Mucosa of gallbladder (tissue), 1 donor: Measurements from ENCODE around the gene SMURF2. TPM values are rescaled to one million over a fixed set of nuclear protein-coding genes. Genes with fewer than 3 reads are reported as not detected.

Source experiments
- DNase-seq: peaks from one replicate; pipeline ENCODE4 v3.0.0-alpha.2; 2020; ENCODE audit warnings: low spot score
- total RNA-seq: library from RNA; stranded (reverse); gene quantifications from one replicate; pipeline ENCODE4 v1.2.1, GENCODE V29; 2021
- donor health status: DM: no; HTN: no; CAD: no.

Gene SMURF2
- total RNA-seq, 1 donor from 2014 or later: 22.2 TPM

DNA sequence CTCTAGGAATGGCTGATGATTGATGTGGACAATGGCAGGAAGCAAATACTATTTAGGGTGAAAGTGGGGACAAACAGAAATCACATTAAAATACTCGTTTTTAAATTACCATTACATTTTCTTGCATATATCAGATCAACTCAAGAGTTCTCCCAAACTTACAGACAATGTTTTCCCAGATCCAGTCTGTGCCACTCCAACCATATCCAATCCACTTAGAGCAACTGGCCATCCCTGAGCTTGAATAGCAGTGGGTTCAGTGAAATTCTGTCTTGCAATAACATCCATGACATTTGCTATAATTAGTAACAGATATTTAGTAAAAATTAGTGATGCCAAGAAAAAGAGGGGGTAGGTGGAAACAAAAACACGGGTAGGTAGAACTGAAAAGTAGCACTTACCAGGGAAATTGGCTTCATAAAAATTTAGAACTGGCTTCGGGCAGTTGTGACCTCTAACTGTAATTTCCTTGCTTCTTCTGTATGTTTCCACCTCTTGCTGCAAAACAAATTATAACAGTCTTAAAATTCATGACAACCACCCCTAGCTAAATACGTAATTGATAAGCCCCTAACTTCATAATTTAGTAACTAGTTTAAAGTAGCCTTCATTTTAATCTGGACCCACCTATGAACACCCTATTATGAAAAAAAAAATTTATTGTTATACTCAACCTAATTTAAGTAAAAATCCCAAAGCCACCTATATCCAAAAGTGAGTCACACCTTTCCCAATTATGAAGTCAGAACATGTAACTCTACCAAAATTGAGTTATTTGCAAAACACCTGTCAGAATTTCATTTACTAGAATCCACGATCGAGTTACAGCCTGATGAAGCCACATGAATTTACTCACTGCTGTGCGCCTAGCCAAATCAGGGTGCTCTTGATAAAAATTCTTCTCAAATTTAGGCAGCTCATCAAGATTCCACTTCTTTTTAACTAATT lies 158.0 kb downstream of the SMURF2 start:
- no peak for DNase-seq

DNA sequence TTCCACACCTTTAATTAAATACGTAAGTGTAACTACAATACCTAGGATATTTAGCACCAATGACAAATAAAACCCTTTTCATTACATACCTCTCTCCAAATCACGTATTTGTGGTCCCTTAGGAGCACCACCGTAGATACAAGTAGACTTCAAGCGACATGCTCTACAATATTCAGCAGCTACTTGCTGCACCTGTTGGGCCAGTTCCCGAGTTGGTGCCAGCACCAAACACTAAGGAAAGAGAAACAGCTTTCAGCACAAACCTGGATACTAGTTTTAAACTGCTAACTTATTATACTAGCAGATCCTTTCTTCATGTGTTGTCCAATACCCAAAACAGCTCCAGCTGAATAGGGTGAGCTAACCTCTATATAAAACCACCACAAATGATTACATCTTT lies 158.8 kb downstream of the SMURF2 start:
- no peak for DNase-seq

DNA sequence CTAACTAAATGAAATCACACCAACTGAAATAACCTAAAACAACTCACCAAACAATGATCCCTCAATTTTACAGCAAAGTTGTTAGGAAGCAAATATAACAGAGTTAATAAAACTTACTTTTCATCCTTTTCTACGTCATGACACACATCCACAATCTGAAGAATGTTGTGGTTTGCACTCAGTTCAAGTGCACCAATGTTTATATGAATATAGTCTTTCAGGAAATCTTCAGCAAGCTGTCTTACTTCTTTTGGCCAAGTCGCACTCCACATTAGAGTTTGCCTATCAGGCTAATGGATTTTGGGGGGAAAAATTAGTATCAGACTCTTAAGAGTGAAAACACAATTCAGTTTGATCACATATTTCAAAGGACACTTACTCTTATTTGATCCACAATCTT lies 159.3 kb downstream of the SMURF2 start:
- no peak for DNase-seq

DNA sequence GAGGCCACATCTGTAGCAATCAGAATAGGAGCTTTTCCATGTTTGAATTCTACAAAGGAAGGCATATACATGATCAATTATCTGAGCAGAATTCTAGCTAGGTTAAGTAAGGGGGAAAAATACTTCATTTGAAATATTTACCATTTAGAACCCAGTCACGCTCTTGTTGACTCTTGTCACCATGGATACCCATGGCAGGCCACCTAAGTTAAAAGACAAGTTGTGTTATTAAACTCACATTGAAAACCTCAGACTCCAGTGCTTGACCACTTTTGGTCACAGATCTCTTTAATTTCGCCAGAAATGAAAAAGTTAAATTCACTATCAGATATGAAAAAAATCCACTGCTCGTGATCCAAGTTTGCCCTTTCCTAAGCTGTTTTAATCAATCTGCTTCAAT lies 160.1 kb downstream of the SMURF2 start:
- DNase-seq: no peak

DNA sequence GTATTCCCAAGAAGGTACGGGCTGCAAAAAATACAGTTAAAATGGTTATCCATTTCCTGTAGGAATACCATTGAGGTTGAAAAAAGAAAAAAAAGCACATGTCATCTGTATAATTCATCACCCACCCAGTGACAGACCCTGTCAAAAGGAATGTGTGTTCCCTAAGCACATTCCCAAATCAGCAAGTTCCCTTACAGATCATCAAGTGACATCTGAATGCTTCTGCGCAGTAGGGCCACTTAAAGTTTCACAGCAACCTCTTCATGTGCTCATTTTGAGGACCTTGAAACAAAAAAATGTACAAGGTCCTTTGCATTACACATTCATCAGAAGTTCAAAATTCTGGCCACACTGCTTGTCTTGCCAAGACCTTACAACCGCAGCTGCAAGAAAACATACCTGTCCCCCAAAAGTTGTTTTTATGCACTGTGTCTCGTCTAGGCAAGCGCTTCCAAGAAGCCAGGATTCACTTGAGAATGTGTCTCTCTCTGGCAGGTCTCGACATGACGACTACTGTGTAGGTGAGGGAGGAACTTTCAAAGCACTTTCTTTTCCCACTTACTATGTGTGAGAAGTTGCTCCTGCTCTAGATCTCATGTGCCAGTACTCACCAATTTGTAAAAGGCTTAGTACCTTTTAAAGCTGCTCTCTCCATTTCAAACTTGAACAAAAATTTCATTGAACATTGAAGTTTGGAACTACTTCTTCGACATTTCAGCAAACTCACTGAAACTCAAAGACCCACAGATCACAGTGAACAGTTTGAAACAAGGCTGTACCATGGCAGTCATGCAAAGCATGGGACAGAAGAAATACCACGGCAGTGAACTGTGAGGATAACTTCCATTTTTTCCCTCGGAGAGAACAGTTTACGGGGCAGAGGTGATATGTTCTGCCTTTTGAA lies 161.0 kb downstream of the SMURF2 start:
- no peak for DNase-seq

DNA sequence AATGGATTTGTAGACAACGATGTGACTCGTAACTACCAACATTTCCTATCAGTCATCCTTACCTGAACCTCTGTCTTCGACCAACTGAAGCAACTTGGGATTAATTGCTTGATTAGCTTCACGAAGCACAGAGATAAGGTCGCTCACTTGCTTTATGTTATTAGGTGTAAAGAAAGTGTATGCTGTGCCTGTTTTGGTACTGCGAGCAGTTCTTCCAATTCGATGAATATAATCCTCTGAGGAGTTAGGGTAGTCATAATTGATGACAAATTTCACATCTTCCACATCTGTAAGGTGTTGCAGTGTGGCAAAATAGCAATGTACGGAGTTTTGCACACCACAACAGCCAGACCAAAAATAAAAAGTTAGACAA lies 161.6 kb downstream of the SMURF2 start:
- no peak for DNase-seq

DNA sequence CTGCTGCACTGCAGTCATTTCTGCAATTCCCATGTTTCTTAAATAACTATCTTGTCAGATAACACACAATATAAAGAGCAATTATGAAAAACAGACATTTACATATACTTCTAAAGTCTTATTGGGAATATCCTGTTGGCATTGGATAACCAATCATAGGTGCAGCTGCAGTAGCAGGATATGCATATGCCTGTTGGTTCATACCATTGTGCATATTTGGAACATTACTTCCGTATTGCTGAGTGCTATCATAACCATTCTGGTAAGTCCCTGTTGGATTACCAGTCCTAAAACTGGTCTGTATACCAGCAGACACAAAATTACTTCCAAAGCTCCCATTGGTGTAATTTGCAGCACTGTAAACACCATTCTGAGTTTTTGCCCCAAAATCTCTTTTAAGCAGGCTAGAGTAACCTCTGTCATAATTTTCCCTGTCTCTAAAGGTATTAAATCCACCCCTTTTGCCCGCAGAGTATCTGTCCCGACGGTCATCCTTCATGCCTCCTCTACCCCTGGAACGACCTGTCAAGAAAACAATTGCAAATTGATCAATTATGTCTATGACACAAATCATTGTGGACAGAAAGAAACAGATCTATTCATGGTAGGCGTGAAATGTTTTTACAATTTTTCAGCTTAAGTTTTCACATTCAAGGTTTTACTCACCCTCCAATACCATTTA lies 162.2 kb downstream of the SMURF2 start:
- DNase-seq: no peak

DNA sequence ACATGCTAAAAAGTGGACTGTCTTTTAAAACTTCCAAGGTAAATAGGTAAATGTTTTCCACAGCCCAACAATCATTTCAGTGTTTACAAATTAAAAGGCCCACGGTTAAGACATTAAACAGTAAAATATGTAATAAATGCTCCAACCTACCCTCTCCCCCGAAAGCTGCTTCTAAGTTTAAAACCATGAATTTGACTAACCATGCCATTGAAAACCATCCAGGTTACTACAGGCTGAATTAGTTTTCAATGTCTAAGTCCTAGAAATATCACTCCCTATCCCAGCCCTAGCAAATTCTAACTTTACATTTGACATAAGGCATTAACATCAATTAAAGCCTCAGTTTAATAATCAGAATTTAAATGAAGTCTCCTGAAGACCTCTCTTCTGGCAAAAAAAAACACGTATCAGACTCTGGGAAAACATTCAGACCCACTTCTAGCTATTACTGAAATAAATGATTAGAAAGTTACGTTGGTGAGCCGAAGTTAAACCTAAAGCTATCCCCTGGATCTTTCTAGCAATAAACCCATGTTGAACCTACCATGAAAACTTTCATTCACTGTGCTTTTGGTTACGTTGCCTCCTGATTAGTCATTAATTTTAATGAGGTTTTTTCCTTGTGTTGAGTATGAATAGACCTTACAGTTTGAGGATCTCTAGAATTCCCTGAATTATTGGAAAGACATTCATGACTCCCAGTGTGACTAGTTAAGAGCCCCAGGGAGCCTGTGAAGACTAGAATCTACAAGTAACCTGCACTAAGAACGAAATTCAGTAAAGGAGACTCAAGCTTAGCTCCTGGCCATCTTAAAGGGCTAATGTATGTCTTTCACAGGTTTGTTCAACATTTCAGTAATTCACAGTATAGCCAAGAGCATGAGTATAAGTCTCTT lies 163.6 kb downstream of the SMURF2 start:
- DNase-seq: no peak

DNA sequence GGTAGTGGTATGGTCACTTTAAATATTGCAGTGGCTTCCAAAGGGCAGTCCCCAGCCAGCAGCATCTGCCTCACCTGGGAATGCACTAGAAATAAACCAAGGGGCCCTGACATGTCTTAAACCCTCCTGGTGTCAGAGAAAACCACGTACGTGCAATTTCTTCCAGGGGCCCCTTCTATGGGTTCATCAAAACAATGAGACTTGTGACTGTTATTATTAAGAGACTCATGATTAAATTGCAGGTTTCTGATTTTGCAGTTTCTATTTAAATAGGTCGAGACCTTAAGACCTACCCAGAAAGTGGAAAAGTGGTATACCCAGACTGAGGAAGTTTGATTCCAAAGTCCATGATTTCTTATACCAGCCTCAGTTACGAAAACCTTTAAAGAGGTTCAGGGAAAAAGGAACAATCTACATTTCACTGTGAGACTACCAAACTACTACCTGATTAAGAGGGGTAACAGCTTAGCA lies 164.5 kb downstream of the SMURF2 start:
- DNase-seq: no peak

DNA sequence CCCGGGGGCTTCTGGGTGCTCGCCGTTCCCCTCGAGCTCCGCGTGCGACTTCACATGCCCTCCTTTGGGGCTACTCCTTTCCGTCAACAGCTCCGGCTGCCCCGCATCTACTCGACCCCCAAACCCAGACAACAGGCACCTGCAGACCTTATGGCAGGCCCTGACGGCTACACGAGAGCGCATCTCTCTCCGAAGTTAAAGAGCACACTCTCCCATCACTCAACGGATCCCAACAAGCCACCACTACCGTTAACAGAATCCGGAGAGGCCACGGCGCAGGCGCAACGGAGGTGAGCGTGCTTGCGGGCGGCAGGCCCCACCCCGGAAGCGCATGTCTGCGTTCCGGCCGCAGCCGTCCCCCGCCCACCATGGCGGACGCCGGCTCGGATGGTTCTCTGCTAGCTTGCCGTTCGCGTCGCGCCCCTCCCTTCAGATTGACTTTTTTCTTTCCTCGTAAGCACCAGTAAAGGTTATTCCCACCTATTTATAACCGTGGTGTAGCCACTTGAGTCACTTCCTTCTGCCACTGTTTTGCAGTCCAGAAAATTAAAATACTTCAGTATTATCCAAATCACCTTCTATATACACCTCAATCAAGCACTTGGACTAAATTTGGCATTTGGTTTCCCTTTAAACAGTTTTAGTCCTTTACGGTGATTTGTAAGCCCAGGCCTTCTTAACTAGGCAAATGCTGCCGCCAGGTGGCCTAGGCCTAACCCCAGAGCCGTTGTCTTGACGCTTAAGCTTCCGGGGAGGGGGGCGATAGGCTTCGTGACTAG lies 165.1 kb downstream of the SMURF2 start, which contains the start of gene POLG2:
TSS of gene POLG2 (minus strand) at position 269 of the 779 bp plus-strand sequence. CDS start at position 183, 86 bp downstream.
- peak; percentile 93 for DNase-seq

DNA sequence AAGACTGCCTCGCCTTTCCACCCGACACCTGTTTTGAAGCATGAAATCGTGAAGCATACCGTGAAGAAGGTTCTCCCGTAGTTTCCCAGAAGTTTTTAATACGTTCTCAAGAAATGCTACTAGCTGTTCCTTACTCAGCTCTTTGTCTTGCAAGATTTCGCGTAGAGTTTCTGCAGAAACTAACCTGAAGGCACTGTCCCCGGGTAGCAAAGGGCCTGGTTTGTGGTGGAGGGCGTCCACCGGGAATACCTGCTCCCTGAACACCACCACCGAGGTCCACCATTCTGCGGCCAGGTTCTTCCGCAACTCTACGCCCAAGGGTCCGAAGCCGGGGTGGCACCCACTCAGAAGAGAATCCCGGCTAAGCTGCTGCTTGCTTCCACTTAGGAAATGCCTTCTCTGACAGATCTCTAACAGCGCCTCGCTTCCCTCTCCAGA lies 165.7 kb downstream of the SMURF2 start:
- no peak for DNase-seq

Other genes starting within 250 kb of the SMURF2 start
- gene MILR1, start 213.2 kb downstream of the SMURF2 start, total RNA-seq: 8.3 TPM
- 16.9 TPM for gene POLG2, start 165.3 kb downstream of the SMURF2 start, total RNA-seq
- gene DDX5, start 156.0 kb downstream of the SMURF2 start, total RNA-seq: 815 TPM
- gene CEP95, start 155.3 kb downstream of the SMURF2 start, total RNA-seq: 29.7 TPM